ENCODE results near the gene PPM1L.

Gene PPM1L

GRCh38 chr3:160808838-160809237, 52.8 kb downstream of the PPM1L start:
- no peak for DNase-seq (ENCODE audit: low read depth, low spot score)

- no peak for DNase-seq (ENCODE audit: low read depth, low spot score)
Observed at GRCh38 chr3:160809453-160809852, 53.4 kb downstream of the PPM1L start.

GRCh38 chr3:160810362-160811236, 54.6 kb downstream of the PPM1L start:
- no peak for DNase-seq (ENCODE audit: low read depth, low spot score)

GRCh38 chr3:160811237-160811548, 55.2 kb downstream of the PPM1L start:
- no peak for DNase-seq (ENCODE audit: low read depth, low spot score)

GRCh38 chr3:160812304-160812703, 56.3 kb downstream of the PPM1L start:
- no peak for DNase-seq (ENCODE audit: low read depth, low spot score)

- no peak for DNase-seq (ENCODE audit: low read depth, low spot score)
Observed at GRCh38 chr3:160815280-160815679, 59.2 kb downstream of the PPM1L start.

GRCh38 chr3:160820022-160820421, 64.0 kb downstream of the PPM1L start:
- DNase-seq (ENCODE audit: low read depth, low spot score) = no peak

- no peak for DNase-seq (ENCODE audit: low read depth, low spot score)
Observed at GRCh38 chr3:160820430-160820829, 64.4 kb downstream of the PPM1L start.

GRCh38 chr3:160822936-160823335, 66.9 kb downstream of the PPM1L start:
- DNase-seq (ENCODE audit: low read depth, low spot score) = no peak

GRCh38 chr3:160825311-160825800, 69.3 kb downstream of the PPM1L start:
- no peak for DNase-seq (ENCODE audit: low read depth, low spot score)

GRCh38 chr3:160826408-160826807, 70.4 kb downstream of the PPM1L start:
- DNase-seq (ENCODE audit: low read depth, low spot score) = no peak

- no peak for DNase-seq (ENCODE audit: low read depth, low spot score)
Observed at GRCh38 chr3:160826991-160827390, 71.0 kb downstream of the PPM1L start.

GRCh38 chr3:160827516-160827915, 71.5 kb downstream of the PPM1L start:
- no peak for DNase-seq (ENCODE audit: low read depth, low spot score)

GRCh38 chr3:160828880-160829279, 72.8 kb downstream of the PPM1L start:
- DNase-seq (ENCODE audit: low read depth, low spot score) = no peak

GRCh38 chr3:160829486-160830009, 73.5 kb downstream of the PPM1L start:
- DNase-seq (ENCODE audit: low read depth, low spot score) = no peak

GRCh38 chr3:160830796-160831195, 74.8 kb downstream of the PPM1L start:
- DNase-seq (ENCODE audit: low read depth, low spot score) = no peak

- no peak for DNase-seq (ENCODE audit: low read depth, low spot score)
Observed at GRCh38 chr3:160831401-160831800, 75.4 kb downstream of the PPM1L start.

GRCh38 chr3:160837394-160837980, 81.5 kb downstream of the PPM1L start:
- DNase-seq (ENCODE audit: low read depth, low spot score) = no peak

GRCh38 chr3:160840590-160840989, 84.6 kb downstream of the PPM1L start:
- no peak for DNase-seq (ENCODE audit: low read depth, low spot score)

- no peak for DNase-seq (ENCODE audit: low read depth, low spot score)
Observed at GRCh38 chr3:160841455-160841854, 85.4 kb downstream of the PPM1L start.

GRCh38 chr3:160842021-160843005, 86.3 kb downstream of the PPM1L start:
- no peak for DNase-seq (ENCODE audit: low read depth, low spot score)
